Measurements from ENCODE around the gene LRCH3. TPM values are rescaled to one million over a fixed set of nuclear protein-coding genes. Genes with fewer than 3 reads are reported as not detected.
A peak's percentile ranks its signal among the peaks of the same experiment; 100 is the strongest.

Gene LRCH3
- total and polyA plus RNA-seq, 2 of the 13 experiments (the other 11 are each of a cell fraction or from before 2014, with no cell fraction given), result 25.5 to 103 TPM

- no peak for DNase-seq (ENCODE audit: low spot score)
- no peak for FAIRE-seq
- Histone ChIP-seq H3K9ac (ENCODE audit: insufficient read depth, low read depth, low read length) (no peak overlapping the region), H3K79me2 (ENCODE audit: insufficient read depth, low read length) (no peaks in the 10 kb centered on the region), H3K27ac (ENCODE audit: extremely low read length, insufficient read depth, low read length) (no peak overlapping the region), H3K4me3 (replicated peaks in 1 of 3; ENCODE audit: insufficient read depth in 1 of 3, low read depth in 2 of 3, low read length in 3 of 3) (no peak overlapping the region), H4K20me1 (ENCODE audit: insufficient read depth, low read length) (no peaks in the 10 kb centered on the region), H3K36me3 (replicated peaks in 1 of 2; ENCODE audit: control insufficient read depth in 1 of 2, insufficient read depth in 2 of 2, low read length in 2 of 2) (no peaks in the 10 kb centered on the region), H3K27me3 (ENCODE audit: control insufficient read depth in 1 of 2, insufficient read depth in 2 of 2, low read length in 2 of 2) (no peaks in the 10 kb centered on the region), H3K4me1 (ENCODE audit: insufficient read depth, low read length) (no peaks in the 10 kb centered on the region), H2AFZ (ENCODE audit: low read length) (no peak overlapping the region), H3K4me2 (ENCODE audit: low read depth, low read length) (no peak overlapping the region), H3K9me3 (ENCODE audit: low read length) (no peaks in the 10 kb centered on the region)
- peak; percentile 52 for ATAC-seq
- no TSS peak for BruUV-seq (replicated peaks)
- POLR2A ChIA-PET, result no interaction called here
- CTCF ChIA-PET (ENCODE audit: low intra/inter-chr PET ratio, low total read pairs), result no interaction called here
- WGBS (ENCODE audit: low lambda C conversion rate), result 78% methylated on average over 9 of the region's 20 CpGs
- in situ Hi-C loops (cut with HindIII; ENCODE audit: extremely low pct_ligation_motif_present, low pct_unique_long_range_greater_than_20kb), result no loop called here
- intact Hi-C loops (cut with micrococcal nuclease; ENCODE audit: unreplicated experiment), result loop anchor here (10.0 kb wide), 1 partner anchor 175 kb away; no protein-coding TSS in a partner anchor
- TF ChIP-seq MED8 (CRISPR knock-in tag; IDR thresholded peaks at IDR 0.05; ENCODE audit: insufficient replicate concordance) (no peak), SP4 (CRISPR knock-in tag; IDR thresholded peaks at IDR 0.05) (no peak), ZFP91 (CRISPR knock-in tag; IDR thresholded peaks at IDR 0.05; ENCODE audit: borderline replicate concordance) (no peak), SRF (IDR thresholded peaks at IDR 0.05; ENCODE audit: low read depth, low read length) (no peak)
Measured at GRCh38 chr3:197899833-197900478, 108.9 kb downstream of the LRCH3 start.

GRCh38 chr3:197901626-197902025, 110.6 kb downstream of the LRCH3 start:
- H3K27ac ChIP-seq (ENCODE audit: extremely low read length, insufficient read depth, low read length), result no peak overlapping the region
- POLR2A ChIA-PET, result no interaction called here
- no peak overlapping the region for H3K9ac ChIP-seq (ENCODE audit: insufficient read depth, low read depth, low read length)
- H3K4me3 ChIP-seq (replicated peaks in 1 of 3; ENCODE audit: insufficient read depth in 1 of 3, low read depth in 2 of 3, low read length in 3 of 3), result no peak overlapping the region
- no peak overlapping the region for H2AFZ ChIP-seq (ENCODE audit: low read length)
- H3K9me3 ChIP-seq (ENCODE audit: low read length), result no peaks in the 10 kb centered on the region
- no peak for DNase-seq (ENCODE audit: low spot score)
- H4K20me1 ChIP-seq (ENCODE audit: insufficient read depth, low read length), result no peaks in the 10 kb centered on the region
- intact Hi-C loops (cut with micrococcal nuclease; ENCODE audit: unreplicated experiment) (loop anchor here (10.0 kb wide), 1 partner anchor 173 kb away; no protein-coding TSS in a partner anchor), in situ Hi-C loops (cut with HindIII; ENCODE audit: extremely low pct_ligation_motif_present, low pct_unique_long_range_greater_than_20kb) (no loop called here)
- H3K79me2 ChIP-seq (ENCODE audit: insufficient read depth, low read length), result no peaks in the 10 kb centered on the region
- WGBS (ENCODE audit: low lambda C conversion rate), result 93% methylated on average over 2 of the region's 4 CpGs
- H3K36me3 ChIP-seq (replicated peaks in 1 of 2; ENCODE audit: control insufficient read depth in 1 of 2, insufficient read depth in 2 of 2, low read length in 2 of 2), result no peaks in the 10 kb centered on the region
- FAIRE-seq, result no peak
- TF ChIP-seq CTCF (CRISPR knock-in tag; IDR thresholded peaks at IDR 0.05) (peak; percentile 30), ZNF574 (CRISPR knock-in tag; IDR thresholded peaks at IDR 0.05) (no peak)
- no peak overlapping the region for H3K4me2 ChIP-seq (ENCODE audit: low read depth, low read length)
- CTCF ChIA-PET (ENCODE audit: low intra/inter-chr PET ratio, low total read pairs), result no interaction called here
- no peaks in the 10 kb centered on the region for H3K27me3 ChIP-seq (ENCODE audit: control insufficient read depth in 1 of 2, insufficient read depth in 2 of 2, low read length in 2 of 2)
- ATAC-seq, result no peak
- no TSS peak for BruUV-seq (replicated peaks)
- no peaks in the 10 kb centered on the region for H3K4me1 ChIP-seq (ENCODE audit: insufficient read depth, low read length)
